ENCODE measurements around the gene F7.

Gene F7

GRCh38 chr13:113115363-113116205 lies 10.0 kb downstream of the F7 start:
- ChIA-PET POLR2A (ENCODE audit: low non-redundant PET) (no interaction called here), CTCF (no interaction called here)
- no peak overlapping the region for H3K27ac ChIP-seq
- DNase-seq (ENCODE audit: low spot score) = no peak
- no peak for TF ChIP-seq CTCF (conservative IDR thresholded peaks at IDR 0.05; ENCODE audit: low read depth)

- POLR2A ChIA-PET (ENCODE audit: low non-redundant PET) = no interaction called here
- no peak for DNase-seq (ENCODE audit: low spot score)
- H3K27ac ChIP-seq = no peak overlapping the region
- CTCF ChIA-PET = no interaction called here
- TF ChIP-seq CTCF (conservative IDR thresholded peaks at IDR 0.05; ENCODE audit: low read depth) = no peak
Observed at GRCh38 chr13:113116206-113116800, 10.7 kb downstream of the F7 start.

- ChIA-PET CTCF (no interaction called here), POLR2A (ENCODE audit: low non-redundant PET) (no interaction called here)
- DNase-seq (ENCODE audit: low spot score) = no peak
- no peak overlapping the region for H3K27ac ChIP-seq
- no peak for TF ChIP-seq CTCF (conservative IDR thresholded peaks at IDR 0.05; ENCODE audit: low read depth)
Observed at GRCh38 chr13:113116871-113117271, 11.3 kb downstream of the F7 start.

GRCh38 chr13:113117335-113117872 lies 11.8 kb downstream of the F7 start:
- no peak for DNase-seq (ENCODE audit: low spot score)
- TF ChIP-seq CTCF (conservative IDR thresholded peaks at IDR 0.05; ENCODE audit: low read depth) = no peak
- H3K27ac ChIP-seq = no peak overlapping the region
- ChIA-PET CTCF (no interaction called here), POLR2A (ENCODE audit: low non-redundant PET) (no interaction called here)

GRCh38 chr13:113117911-113118260 lies 12.3 kb downstream of the F7 start:
- no peak for TF ChIP-seq CTCF (conservative IDR thresholded peaks at IDR 0.05; ENCODE audit: low read depth)
- POLR2A ChIA-PET (ENCODE audit: low non-redundant PET) = no interaction called here
- H3K27ac ChIP-seq = no peak overlapping the region
- no peak for DNase-seq (ENCODE audit: low spot score)
- CTCF ChIA-PET = no interaction called here

- ChIA-PET CTCF (no interaction called here), POLR2A (ENCODE audit: low non-redundant PET) (no interaction called here)
- H3K27ac ChIP-seq = no peak overlapping the region
- no peak for TF ChIP-seq CTCF (conservative IDR thresholded peaks at IDR 0.05; ENCODE audit: low read depth)
- no peak for DNase-seq (ENCODE audit: low spot score)
Observed at GRCh38 chr13:113118261-113119021, 12.8 kb downstream of the F7 start.
